Measurements from ENCODE around the gene SEMA3G.

The SEMA3G gene

GRCh38 chr3:52479037-52479876, 34.4 kb upstream of the SEMA3G start:
- DNase-seq, result no peak

GRCh38 chr3:52477796-52478095, 32.8 kb upstream of the SEMA3G start:
- no peak for DNase-seq

GRCh38 chr3:52477076-52477795, 32.3 kb upstream of the SEMA3G start:
- no peak for DNase-seq

GRCh38 chr3:52473026-52473425, 28.1 kb upstream of the SEMA3G start:
- no peak for DNase-seq

GRCh38 chr3:52472239-52473000, 27.5 kb upstream of the SEMA3G start:
- no peak for DNase-seq

- peak; percentile 20 for DNase-seq
These were observed 26.7 kb upstream of the SEMA3G start for GRCh38 chr3:52471371-52472238.

GRCh38 chr3:52470920-52471319, 26.0 kb upstream of the SEMA3G start:
- no peak for DNase-seq

- DNase-seq, result no peak
These were observed 24.1 kb upstream of the SEMA3G start for GRCh38 chr3:52469001-52469400.

GRCh38 chr3:52468336-52468735, 23.4 kb upstream of the SEMA3G start:
- DNase-seq, result no peak

- no peak for DNase-seq
These were observed 18.5 kb upstream of the SEMA3G start for GRCh38 chr3:52463416-52463815.

GRCh38 chr3:52461874-52462273, 17.0 kb upstream of the SEMA3G start:
- no peak for DNase-seq

GRCh38 chr3:52458770-52459545, 14.1 kb upstream of the SEMA3G start:
- no peak for DNase-seq

GRCh38 chr3:52458031-52458760, 13.3 kb upstream of the SEMA3G start:
- no peak for DNase-seq

GRCh38 chr3:52456800-52457183, 11.9 kb upstream of the SEMA3G start:
- no peak for DNase-seq

- peak; percentile 6 for DNase-seq
These were observed 11.4 kb upstream of the SEMA3G start for GRCh38 chr3:52456169-52456799.

- DNase-seq, result peak; percentile 97
These were observed 10.6 kb upstream of the SEMA3G start, which contains the start of gene NISCH for GRCh38 chr3:52455283-52456168. Gene NISCH, plus strand, starts transcription at chr3:52455604. Its CDS starts 38 bp downstream, at chr3:52455642.

GRCh38 chr3:52454938-52455282, 10.0 kb upstream of the SEMA3G start:
- no peak for DNase-seq

GRCh38 chr3:52454250-52454937, 9.5 kb upstream of the SEMA3G start:
- peak; percentile 4 for DNase-seq
